PC-9 (cell line): Measurements from ENCODE around the gene PIN4. TPM values are rescaled to one million over a fixed set of nuclear protein-coding genes. Genes with fewer than 3 reads are reported as not detected.

Source experiments
- BruUV-seq: library from RNA; stranded (reverse); fragments of 400-500 nt; replicated peaks from 2 replicates; lab custom pipeline; 2021; lab: Mats Ljungman, UMichigan
- CTCF ChIA-PET: fragments of 300-600 bp; sonication (Branson Sonifier 250); formaldehyde crosslinking; loops from one replicate; lab custom pipeline; 2022; ENCODE audit warnings: antibody characterized with exemption; lab: Charles Lee
- POLR2A ChIA-PET: fragments of 300-600 bp; sonication (Branson Sonifier 250); formaldehyde crosslinking; loops from one replicate; lab custom pipeline; 2022; ENCODE audit warnings: antibody characterized with exemption; ENCODE audit not compliant: unreplicated experiment; lab: Charles Lee
- DNase-seq, 2 experiments: peaks; one replicate each; pipeline versions ENCODE4 v3.0.0 to v3.0.0-alpha.2; 2015 to 2022; ENCODE audit warnings: mixed read lengths in 1 of 2
- H2AFZ ChIP-seq: fragments of 200-600 bp; sonication (generic); 2 replicates; pipeline ENCODE4 v1.8.1; 2017; ENCODE audit warnings: antibody characterized with exemption
- H3F3A ChIP-seq: fragments of 200-600 bp; sonication (generic); 2 replicates; pipeline ENCODE4 v1.8.1; 2017; ENCODE audit warnings: antibody characterized with exemption, mild to moderate bottlenecking, low read depth; ENCODE audit not compliant: insufficient read depth
- H3K27ac ChIP-seq: fragments of 200-600 bp; sonication (generic); 2 replicates; pipeline ENCODE4 v1.6.1; 2016; ENCODE audit warnings: mixed run types
- H3K27me3 ChIP-seq: fragments of 200-600 bp; sonication (generic); 2 replicates; pipeline ENCODE4 v1.6.1; 2016; ENCODE audit warnings: low read depth, mixed run types; ENCODE audit not compliant: insufficient read depth
- H3K36me3 ChIP-seq: fragments of 200-600 bp; sonication (generic); 2 replicates; pipeline ENCODE4 v1.6.1; 2016; ENCODE audit warnings: low read depth, mixed run types
- H3K4me1 ChIP-seq: fragments of 200-600 bp; sonication (generic); replicated peaks from 2 replicates; pipeline ENCODE4 v1.6.1; 2016; ENCODE audit warnings: mixed run types; ENCODE audit not compliant: insufficient read depth
- H3K4me2 ChIP-seq: fragments of 200-600 bp; sonication (generic); 2 replicates; pipeline ENCODE4 v1.6.1; 2017; ENCODE audit warnings: mixed run types
- H3K4me3 ChIP-seq: fragments of 200-600 bp; sonication (generic); 2 replicates; pipeline ENCODE4 v1.6.1; 2016; ENCODE audit warnings: mixed run types
- H3K79me2 ChIP-seq: fragments of 200-600 bp; sonication (generic); 2 replicates; pipeline ENCODE4 v1.6.1; 2017; ENCODE audit warnings: low read depth, mixed run types
- H3K9me2 ChIP-seq: fragments of 200-600 bp; sonication (generic); 2 replicates; pipeline ENCODE4 v1.8.1; 2017; ENCODE audit warnings: mild to moderate bottlenecking; ENCODE audit not compliant: insufficient read depth
- H3K9me3 ChIP-seq: fragments of 200-600 bp; sonication (generic); 2 replicates; pipeline ENCODE4 v1.8.1; 2016; ENCODE audit warnings: low read depth; ENCODE audit not compliant: insufficient read depth
- H4K20me1 ChIP-seq: fragments of 200-600 bp; sonication (generic); 2 replicates; pipeline ENCODE4 v1.8.1; 2017; ENCODE audit not compliant: insufficient read depth
- CTCF ChIP-seq: fragments of 200-600 bp; sonication (generic); conservative IDR thresholded peaks from 2 replicates; pipeline ENCODE4 v1.6.1; 2017; ENCODE audit warnings: mixed run types, antibody characterized with exemption, mild to moderate bottlenecking, moderate library complexity
- EZH2 ChIP-seq: fragments of 200-600 bp; sonication (generic); IDR thresholded peaks from 2 replicates; pipeline ENCODE4 v1.8.0; 2017; ENCODE audit warnings: antibody characterized with exemption, low read depth
- intact Hi-C: fragments of 100-400 bp; cut with micrococcal nuclease; formaldehyde crosslinking; loops from one replicate; pipeline ENCODE4 v1.10.0; 2022; ENCODE audit not compliant: unreplicated experiment
- total RNA-seq: library from RNA; stranded (reverse); gene quantifications from 2 replicates; pipeline ENCODE4 v1.2.3, GENCODE V29; 2021

PIN4 gene
- total RNA-seq, 1 experiment from 2014 or later: 9.7 TPM

- H2AFZ ChIP-seq: no peak overlapping the region
- H3K4me3 ChIP-seq: no peak overlapping the region
- peaks cover 8% of the 10 kb centered on the region; the same call in 1 of the 2 replicates for H3K36me3 ChIP-seq
- DNase-seq: peak in 1 of 2 experiments; percentile 2
- H3K4me1 ChIP-seq: no peaks in the 10 kb centered on the region
- H3K9me3 ChIP-seq: no peaks in the 10 kb centered on the region
- no peaks in the 10 kb centered on the region for H3K27me3 ChIP-seq
- H4K20me1 ChIP-seq: no peaks in the 10 kb centered on the region
- CTCF ChIA-PET: no interaction called here
- TF ChIP-seq CTCF (no peak), EZH2 (no peak)
- BruUV-seq: TSS peak; percentile 56
- no peaks in the 10 kb centered on the region for H3K79me2 ChIP-seq
- no peak overlapping the region for H3K27ac ChIP-seq
- no peak overlapping the region for H3K4me2 ChIP-seq
- POLR2A ChIA-PET: no interaction called here
- no peaks in the 10 kb centered on the region for H3F3A ChIP-seq
- H3K9me2 ChIP-seq: no peaks in the 10 kb centered on the region
- intact Hi-C loops: no loop called here
Measured at GRCh38 chrX:72201836-72202536, 20.4 kb downstream of the PIN4 start.

GRCh38 chrX:72202792-72203401 lies 21.3 kb downstream of the PIN4 start:
- no peaks in the 10 kb centered on the region for H3K9me2 ChIP-seq
- no peaks in the 10 kb centered on the region for H3K79me2 ChIP-seq
- peaks cover 8% of the 10 kb centered on the region; the same call in 1 of the 2 replicates for H3K36me3 ChIP-seq
- H3K4me2 ChIP-seq: no peak overlapping the region
- POLR2A ChIA-PET: no interaction called here
- no peaks in the 10 kb centered on the region for H3K4me1 ChIP-seq
- H3K27me3 ChIP-seq: no peaks in the 10 kb centered on the region
- no peaks in the 10 kb centered on the region for H3F3A ChIP-seq
- BruUV-seq: no TSS peak
- no peak for TF ChIP-seq CTCF
- CTCF ChIA-PET: no interaction called here
- no peak for DNase-seq
- H3K4me3 ChIP-seq: no peak overlapping the region
- H3K9me3 ChIP-seq: no peaks in the 10 kb centered on the region
- H3K27ac ChIP-seq: no peak overlapping the region
- intact Hi-C loops: no loop called here
- H2AFZ ChIP-seq: no peak overlapping the region
- H4K20me1 ChIP-seq: no peaks in the 10 kb centered on the region

- Histone ChIP-seq H3K4me1 (no peaks in the 10 kb centered on the region), H3K79me2 (no peaks in the 10 kb centered on the region), H4K20me1 (no peaks in the 10 kb centered on the region), H3K36me3 (peaks cover 8% of the 10 kb centered on the region; the same call in 1 of the 2 replicates), H3K9me3 (no peaks in the 10 kb centered on the region), H3K27ac (no peak overlapping the region), H3K27me3 (no peaks in the 10 kb centered on the region), H3F3A (no peaks in the 10 kb centered on the region), H3K4me3 (no peak overlapping the region), H2AFZ (no peak overlapping the region), H3K4me2 (no peak overlapping the region), H3K9me2 (no peaks in the 10 kb centered on the region)
- POLR2A ChIA-PET: no interaction called here
- CTCF ChIA-PET: no interaction called here
- intact Hi-C loops: no loop called here
- no TSS peak for BruUV-seq
- no peak for DNase-seq
- TF ChIP-seq EZH2: no peak
Measured at GRCh38 chrX:72203421-72203820, 21.9 kb downstream of the PIN4 start.
